Cortex of kidney (tissue), 1 donor: ENCODE data around the gene MAEA.

Experiments
- DNase-seq: peaks from one replicate; lab custom pipeline; 2025; lab: John Stamatoyannopoulos, UW

The MAEA gene

GRCh38 chr4:1353186-1354055 lies 63.7 kb downstream of the MAEA start:
- no peak for DNase-seq

GRCh38 chr4:1354136-1354982 lies 64.7 kb downstream of the MAEA start:
- DNase-seq: no peak

GRCh38 chr4:1354983-1355275 lies 65.2 kb downstream of the MAEA start:
- DNase-seq: no peak

GRCh38 chr4:1355378-1355777 lies 65.7 kb downstream of the MAEA start:
- no peak for DNase-seq

GRCh38 chr4:1356181-1356998 lies 66.7 kb downstream of the MAEA start:
- no peak for DNase-seq

GRCh38 chr4:1357356-1358248 lies 67.9 kb downstream of the MAEA start:
- no peak for DNase-seq

GRCh38 chr4:1358421-1359143 lies 68.9 kb downstream of the MAEA start:
- no peak for DNase-seq

GRCh38 chr4:1359144-1359501 lies 69.4 kb downstream of the MAEA start:
- no peak for DNase-seq

- DNase-seq: no peak
Observed at GRCh38 chr4:1359976-1360375, 70.3 kb downstream of the MAEA start.

GRCh38 chr4:1360423-1361283 lies 71.0 kb downstream of the MAEA start:
- no peak for DNase-seq

- no peak for DNase-seq
Observed at GRCh38 chr4:1361431-1361830, 71.7 kb downstream of the MAEA start.

- DNase-seq: no peak
Observed at GRCh38 chr4:1362046-1362445, 72.4 kb downstream of the MAEA start.

GRCh38 chr4:1362521-1362920 lies 72.8 kb downstream of the MAEA start:
- DNase-seq: no peak

- DNase-seq: no peak
Observed at GRCh38 chr4:1363513-1363912, 73.8 kb downstream of the MAEA start.

GRCh38 chr4:1364217-1364616 lies 74.5 kb downstream of the MAEA start:
- DNase-seq: no peak

GRCh38 chr4:1364748-1365147 lies 75.1 kb downstream of the MAEA start:
- no peak for DNase-seq

- no peak for DNase-seq
Observed at GRCh38 chr4:1365271-1366178, 75.8 kb downstream of the MAEA start.

- no peak for DNase-seq
Observed at GRCh38 chr4:1366371-1367229, 76.9 kb downstream of the MAEA start.
